Activated CD4-positive, alpha-beta memory T cell treated with anti-CD3 and anti-CD28 coated beads, Interleukin-2, amount 10 ng/mL, durations not matched to agents 7 days and 5 days (primary cell): ENCODE measurements around the gene FSIP1. TPM values are rescaled to one million over a fixed set of nuclear protein-coding genes. Genes with fewer than 3 reads are reported as not detected.

ENCODE experiments used
- CTCF ChIA-PET: fragments of 350-600 bp; sonication (Branson Sonifier 250); formaldehyde crosslinking; loops from one replicate; lab custom pipeline; 2021; ENCODE audit warnings: antibody characterized with exemption, inconsistent platforms; lab: Charles Lee
- POLR2A ChIA-PET: fragments of 350-600 bp; sonication (Branson Sonifier 250); formaldehyde crosslinking; loops from one replicate; lab custom pipeline; 2021; ENCODE audit warnings: antibody characterized with exemption; lab: Charles Lee
- DNase-seq: peaks from one replicate; pipeline ENCODE4 v3.0.0-alpha.2; 2020
- H3K27ac Mint-ChIP-seq: one replicate; pipeline ENCODE4 v1.8.0; 2021; ENCODE audit warnings: mild to moderate bottlenecking, mixed read lengths
- H3K27me3 Mint-ChIP-seq: one replicate; pipeline ENCODE4 v1.8.0; 2021; ENCODE audit warnings: mixed read lengths
- H3K36me3 Mint-ChIP-seq: one replicate; pipeline ENCODE4 v1.8.0; 2021; ENCODE audit warnings: low read depth, mixed read lengths
- H3K4me1 Mint-ChIP-seq: one replicate; pipeline ENCODE4 v1.8.0; 2021; ENCODE audit warnings: mixed read lengths
- H3K4me3 Mint-ChIP-seq: one replicate; pipeline ENCODE4 v1.8.0; 2021; ENCODE audit warnings: mild to moderate bottlenecking, mixed read lengths
- H3K9me3 Mint-ChIP-seq: one replicate; pipeline ENCODE4 v1.8.0; 2021; ENCODE audit warnings: mixed read lengths
- total RNA-seq, 2 experiments: library from RNA; stranded (reverse); gene quantifications; one replicate each; pipeline ENCODE4 v1.2.3, GENCODE V29; 2021

The FSIP1 gene
- total RNA-seq, 2 experiments from 2014 or later: 0.58 to 0.88 TPM

DNA sequence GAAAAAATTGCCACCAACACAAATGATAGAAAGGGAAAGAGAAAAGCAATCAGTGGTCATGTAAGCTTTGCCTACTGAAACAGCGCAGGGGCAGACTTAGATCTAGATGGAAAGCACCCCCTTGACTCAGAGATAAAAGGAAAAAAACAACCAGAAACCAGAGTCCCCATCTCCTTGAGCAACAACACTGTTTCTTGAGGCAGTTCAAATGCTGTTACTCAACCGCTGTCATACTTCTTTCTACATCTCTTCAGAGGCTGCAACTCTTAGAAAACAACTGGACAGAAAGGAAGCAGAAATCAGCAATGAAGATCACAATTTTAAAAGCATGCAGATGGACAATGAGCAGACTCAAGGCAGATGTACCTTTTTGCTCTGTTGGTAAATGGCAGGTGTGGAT, 36.5 kb downstream of the FSIP1 start:
- Mint-ChIP-seq H3K27ac (no peak overlapping the region), H3K9me3 (no peaks in the 10 kb centered on the region), H3K36me3 (no peaks in the 10 kb centered on the region), H3K4me1 (no peaks in the 10 kb centered on the region), H3K27me3 (peaks cover 31% of the 10 kb centered on the region), H3K4me3 (no peak overlapping the region)
- ChIA-PET CTCF (interaction anchor here (1.0 kb wide), 1 partner anchor 83 kb away, joined by 3 read pairs; no protein-coding TSS in a partner anchor), POLR2A (no interaction called here)
- no peak for DNase-seq

DNA sequence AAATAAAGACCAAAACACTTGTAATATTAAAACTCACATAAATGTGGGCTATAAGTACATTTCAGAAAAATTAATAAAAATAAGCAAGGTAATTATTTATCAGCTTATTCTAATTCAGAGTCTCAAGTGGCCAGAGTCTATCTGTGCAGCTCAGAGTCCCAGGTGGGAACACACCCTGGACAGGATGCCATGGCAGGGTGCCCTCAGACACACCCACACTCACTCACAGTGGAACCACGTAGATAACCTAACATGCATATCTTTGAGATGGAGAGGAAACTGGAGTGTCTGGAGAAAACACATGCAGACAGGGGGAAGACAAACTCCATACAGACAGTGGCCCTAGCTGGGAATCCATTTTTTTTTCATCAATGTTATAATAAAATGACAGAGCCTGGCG, 37.2 kb downstream of the FSIP1 start:
- Mint-ChIP-seq H3K27ac (no peak overlapping the region), H3K36me3 (no peaks in the 10 kb centered on the region), H3K9me3 (no peaks in the 10 kb centered on the region), H3K4me3 (no peak overlapping the region), H3K4me1 (no peaks in the 10 kb centered on the region), H3K27me3 (peaks cover 27% of the 10 kb centered on the region)
- POLR2A ChIA-PET: no interaction called here
- CTCF ChIA-PET: interaction anchor here (1.0 kb wide), 1 partner anchor 82 kb away, joined by 3 read pairs; no protein-coding TSS in a partner anchor
- no peak for DNase-seq

DNA sequence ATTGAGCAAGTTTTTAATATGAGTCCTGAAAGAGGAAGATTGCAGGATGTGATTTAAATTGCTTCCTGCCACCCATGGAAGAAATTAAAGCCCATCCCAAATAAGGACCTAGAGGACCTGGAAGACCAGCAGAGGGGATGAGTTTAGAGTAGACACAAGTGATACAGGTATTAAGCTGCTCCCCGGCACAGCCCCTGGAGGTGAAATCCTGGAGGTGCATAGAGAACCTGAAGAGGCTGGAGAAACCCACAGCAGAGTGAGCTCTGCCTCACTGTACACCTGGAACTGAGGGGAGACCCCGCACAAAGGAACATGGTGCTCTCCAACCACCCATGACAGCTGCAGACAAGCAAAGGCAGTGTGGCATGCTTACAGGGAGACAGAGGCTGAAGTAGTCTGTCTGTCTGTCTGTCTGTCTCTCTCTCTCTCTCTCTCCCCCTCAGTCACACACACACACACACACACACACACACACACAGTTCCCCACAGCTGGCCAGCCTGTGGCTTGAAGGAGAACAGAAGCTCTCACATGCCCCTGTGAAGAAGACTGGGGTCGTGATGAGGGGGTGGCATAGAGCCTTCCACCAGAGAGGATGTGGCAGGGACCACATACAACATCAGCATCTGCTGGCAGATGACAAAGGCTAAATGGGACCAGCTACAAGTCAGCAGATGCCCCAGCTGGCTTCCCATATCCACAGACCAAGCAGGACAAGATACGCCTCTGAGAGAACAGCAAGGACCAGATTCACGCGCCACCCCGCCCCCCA, 38.1 kb downstream of the FSIP1 start:
- H3K4me3 Mint-ChIP-seq: no peak overlapping the region
- H3K36me3 Mint-ChIP-seq: no peaks in the 10 kb centered on the region
- H3K27me3 Mint-ChIP-seq: peaks cover 22% of the 10 kb centered on the region
- DNase-seq: no peak
- ChIA-PET POLR2A (no interaction called here), CTCF (no interaction called here)
- no peaks in the 10 kb centered on the region for H3K9me3 Mint-ChIP-seq
- no peak overlapping the region for H3K27ac Mint-ChIP-seq
- no peaks in the 10 kb centered on the region for H3K4me1 Mint-ChIP-seq

DNA sequence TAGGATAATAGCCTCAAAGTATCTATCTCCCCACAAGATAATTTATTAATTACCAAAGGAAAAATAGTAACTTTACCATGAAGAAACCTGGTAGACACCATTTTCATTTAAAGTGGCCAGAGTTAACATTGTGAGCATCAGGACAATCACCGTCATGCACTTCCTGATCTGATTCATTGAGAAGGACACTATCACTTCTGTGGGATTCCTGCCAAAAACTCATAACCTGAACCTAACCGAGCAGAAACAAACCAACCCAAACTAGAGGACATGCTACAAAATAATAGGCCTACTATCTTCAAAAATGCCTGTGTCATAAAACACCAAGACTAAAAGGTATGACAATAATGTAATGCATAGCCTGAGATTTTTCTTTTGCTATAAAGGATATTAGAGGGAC, 39.0 kb downstream of the FSIP1 start:
- ChIA-PET CTCF (no interaction called here), POLR2A (no interaction called here)
- H3K36me3 Mint-ChIP-seq: no peaks in the 10 kb centered on the region
- no peak for DNase-seq
- no peak overlapping the region for H3K27ac Mint-ChIP-seq
- no peaks in the 10 kb centered on the region for H3K4me1 Mint-ChIP-seq
- peaks cover 16% of the 10 kb centered on the region for H3K27me3 Mint-ChIP-seq
- H3K4me3 Mint-ChIP-seq: no peak overlapping the region
- H3K9me3 Mint-ChIP-seq: no peaks in the 10 kb centered on the region

DNA sequence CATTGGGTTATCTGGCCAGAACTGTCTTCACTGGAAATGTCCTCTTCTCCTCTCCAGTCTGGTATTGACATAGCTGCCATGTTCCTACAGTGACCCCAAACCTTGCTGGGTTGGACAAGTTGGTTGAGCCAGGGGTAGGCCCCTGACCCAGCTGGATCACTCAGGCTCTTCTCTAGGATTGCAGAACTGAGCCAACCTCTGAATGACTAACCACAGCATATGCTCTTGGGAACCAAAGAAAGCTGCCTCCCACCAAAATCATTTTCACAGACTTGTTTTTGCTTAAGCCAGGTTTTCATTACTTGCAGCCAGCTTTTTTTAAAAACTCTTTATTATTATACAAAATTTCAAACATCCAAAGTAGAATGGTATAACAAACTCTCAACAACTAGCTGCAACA, 41.4 kb downstream of the FSIP1 start:
- H3K27me3 Mint-ChIP-seq: peaks cover 11% of the 10 kb centered on the region
- POLR2A ChIA-PET: interaction anchor here (0.6 kb wide), 1 partner anchor 10 kb away, joined by 3 read pairs; no protein-coding TSS in a partner anchor

DNA sequence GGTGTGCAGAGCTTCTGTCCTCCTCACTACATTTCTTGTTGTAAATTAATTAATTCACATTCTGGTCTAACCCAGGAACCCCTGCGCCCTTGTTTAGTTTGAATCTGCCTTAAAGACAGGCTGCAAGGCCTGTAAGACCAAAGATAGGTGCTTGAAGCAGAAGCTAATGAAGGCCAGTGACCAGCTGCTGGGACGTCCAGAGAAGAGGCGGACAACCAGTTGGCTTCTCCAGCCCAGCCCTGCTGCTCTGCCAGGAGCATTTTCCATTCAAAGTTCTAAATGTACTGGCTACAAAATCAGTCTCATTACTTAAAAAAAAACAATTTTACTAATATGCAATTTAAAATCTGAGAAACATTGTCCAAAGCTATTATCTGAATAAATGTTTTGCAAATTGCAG, 43.6 kb downstream of the FSIP1 start:
- Mint-ChIP-seq H3K36me3 (no peaks in the 10 kb centered on the region), H3K9me3 (no peaks in the 10 kb centered on the region), H3K4me1 (no peaks in the 10 kb centered on the region), H3K27me3 (peaks cover 8% of the 10 kb centered on the region), H3K4me3 (no peak overlapping the region), H3K27ac (no peak overlapping the region)
- CTCF ChIA-PET: interaction anchor here (2.9 kb wide), 1 partner anchor 18 kb away, joined by 16 read pairs; no protein-coding TSS in a partner anchor
- no peak for DNase-seq
- POLR2A ChIA-PET: no interaction called here

More for the DNA sequence above, 41.4 kb downstream of the FSIP1 start:
- no peak for DNase-seq
- Mint-ChIP-seq H3K9me3 (no peaks in the 10 kb centered on the region), H3K36me3 (no peaks in the 10 kb centered on the region), H3K27ac (no peak overlapping the region), H3K4me1 (no peaks in the 10 kb centered on the region), H3K4me3 (no peak overlapping the region)
- CTCF ChIA-PET: interaction anchor here (0.7 to 2.9 kb wide), 2 partner anchors 13 to 16 kb away, joined by 3 to 16 read pairs; no protein-coding TSS in a partner anchor

DNA sequence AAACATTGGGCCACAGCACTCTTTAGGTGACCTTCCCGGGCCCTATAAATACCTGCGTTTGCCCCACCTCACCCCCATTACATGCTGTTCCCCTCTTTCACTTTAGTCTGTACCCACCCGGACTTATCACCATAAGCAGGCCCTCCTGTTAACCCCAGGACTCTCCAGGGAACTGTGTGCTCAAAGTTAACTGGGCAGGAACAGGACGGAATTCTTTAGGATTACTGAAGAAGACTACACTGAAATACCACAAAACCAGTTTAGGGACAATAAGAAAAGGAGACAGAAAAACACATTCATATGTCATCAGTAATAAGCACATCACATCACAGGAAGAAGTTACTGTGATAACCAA, 45.5 kb downstream of the FSIP1 start:
- no peak overlapping the region for H3K4me3 Mint-ChIP-seq
- H3K27me3 Mint-ChIP-seq: peaks cover 7% of the 10 kb centered on the region
- ChIA-PET POLR2A (no interaction called here), CTCF (no interaction called here)
- no peaks in the 10 kb centered on the region for H3K9me3 Mint-ChIP-seq
- no peaks in the 10 kb centered on the region for H3K4me1 Mint-ChIP-seq
- H3K36me3 Mint-ChIP-seq: no peaks in the 10 kb centered on the region
- H3K27ac Mint-ChIP-seq: no peak overlapping the region
- no peak for DNase-seq

DNA sequence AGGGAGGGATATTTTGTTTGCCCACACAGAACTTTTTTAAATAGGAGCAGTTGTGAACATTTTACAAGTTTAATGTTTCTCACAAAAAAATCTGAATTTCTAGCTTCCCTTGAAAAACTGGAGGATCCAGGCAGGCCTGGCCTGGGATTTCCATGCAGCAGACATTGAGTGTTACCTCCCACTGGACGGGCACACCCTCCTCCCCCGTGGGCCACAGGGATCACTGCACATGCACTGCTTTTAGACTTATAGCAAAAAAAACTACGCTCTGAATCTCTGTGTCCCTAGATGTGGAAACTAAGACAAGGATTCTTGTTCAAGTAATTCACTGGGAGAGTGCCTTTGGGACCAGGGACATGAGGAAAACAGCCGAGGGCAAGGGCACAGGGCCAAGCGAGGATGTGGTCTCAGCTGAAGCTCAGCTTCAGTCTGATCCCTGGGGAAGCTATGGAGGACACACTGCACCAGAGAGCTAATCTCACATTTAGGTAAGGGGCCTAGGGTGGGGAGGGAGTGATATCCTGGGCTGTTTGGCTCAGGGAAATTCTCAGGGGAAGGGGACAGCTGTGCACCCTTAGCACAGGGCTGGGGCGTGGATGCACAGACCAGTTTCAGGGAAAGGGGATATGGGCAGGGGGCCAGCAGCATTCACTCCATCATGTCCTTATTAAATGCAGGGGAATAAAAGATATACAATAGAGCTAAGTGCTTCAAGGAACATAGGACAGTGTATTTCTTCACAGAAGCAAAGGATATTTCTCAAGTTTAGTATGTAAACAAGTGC, 46.0 kb downstream of the FSIP1 start:
- no peak overlapping the region for H3K4me3 Mint-ChIP-seq
- H3K36me3 Mint-ChIP-seq: no peaks in the 10 kb centered on the region
- no peaks in the 10 kb centered on the region for H3K4me1 Mint-ChIP-seq
- no peak overlapping the region for H3K27ac Mint-ChIP-seq
- H3K9me3 Mint-ChIP-seq: no peaks in the 10 kb centered on the region
- no peak for DNase-seq
- ChIA-PET CTCF (interaction anchor here (1.3 to 1.5 kb wide), 3 partner anchors 20 to 156 kb away, joined by 4 to 7 read pairs (median 6); no protein-coding TSS in a partner anchor), POLR2A (no interaction called here)
- H3K27me3 Mint-ChIP-seq: peaks cover 6% of the 10 kb centered on the region

DNA sequence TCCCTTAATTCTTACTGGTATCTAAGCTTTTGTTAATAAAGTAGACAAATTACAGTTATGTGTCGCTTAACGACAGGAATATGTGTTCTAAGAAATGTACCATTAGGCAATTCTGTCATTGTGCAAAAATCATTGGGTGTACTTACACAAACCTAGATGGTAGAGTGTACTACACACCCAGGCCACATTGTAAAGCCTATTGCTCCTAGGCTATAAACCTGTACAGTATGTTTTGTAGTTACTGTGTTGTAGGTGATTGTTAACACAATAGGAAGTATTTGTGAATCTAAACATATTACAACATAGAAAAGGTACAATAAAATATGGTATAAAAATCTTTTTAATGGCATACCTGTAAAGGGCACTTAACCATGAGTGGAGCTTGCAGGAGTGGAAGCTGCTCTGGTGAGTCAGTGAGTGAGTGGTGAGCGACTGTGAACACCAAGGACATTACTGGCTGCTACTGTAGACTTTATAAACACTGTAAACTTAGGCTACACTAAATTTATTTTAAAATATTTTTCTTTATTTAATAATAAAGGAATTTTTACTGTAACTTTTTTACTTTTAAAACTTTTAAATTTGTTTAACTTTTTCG, 47.4 kb downstream of the FSIP1 start:
- ChIA-PET POLR2A (interaction anchor here (0.7 kb wide), 1 partner anchor 130 kb away, joined by 3 read pairs; no protein-coding TSS in a partner anchor), CTCF (interaction anchor here (0.8 to 1.5 kb wide), 4 partner anchors 21 to 155 kb away, joined by 3 to 7 read pairs (median 5); no protein-coding TSS in a partner anchor)
- no peak overlapping the region for H3K4me3 Mint-ChIP-seq

DNA sequence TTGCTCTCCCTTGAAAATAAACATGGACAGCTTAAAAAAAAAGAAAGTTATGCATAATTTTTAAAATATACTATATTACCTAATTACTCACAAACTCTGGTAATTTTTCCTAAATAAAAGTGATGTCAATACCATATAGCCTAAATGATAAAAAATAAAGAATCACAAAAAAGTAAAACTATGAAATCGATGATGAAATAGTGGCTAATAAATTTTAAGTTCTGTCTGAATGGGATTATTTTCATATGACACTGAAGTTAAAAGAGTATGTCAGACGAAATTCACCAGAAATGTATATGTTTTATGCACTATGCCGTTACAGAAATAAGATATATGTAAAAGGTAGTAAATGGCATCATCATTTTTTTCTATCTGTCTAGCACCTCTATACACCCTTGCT, 51.4 kb downstream of the FSIP1 start:
- H3K27ac Mint-ChIP-seq: no peak overlapping the region
- no peaks in the 10 kb centered on the region for H3K36me3 Mint-ChIP-seq
- DNase-seq: no peak
- H3K27me3 Mint-ChIP-seq: peaks cover 4% of the 10 kb centered on the region
- no peak overlapping the region for H3K4me3 Mint-ChIP-seq
- no peaks in the 10 kb centered on the region for H3K4me1 Mint-ChIP-seq
- ChIA-PET POLR2A (no interaction called here), CTCF (no interaction called here)
- H3K9me3 Mint-ChIP-seq: no peaks in the 10 kb centered on the region

More for the DNA sequence above, 47.4 kb downstream of the FSIP1 start:
- no peak for DNase-seq
- Mint-ChIP-seq H3K27ac (no peak overlapping the region), H3K36me3 (no peaks in the 10 kb centered on the region), H3K27me3 (peaks cover 4% of the 10 kb centered on the region), H3K4me1 (no peaks in the 10 kb centered on the region), H3K9me3 (no peaks in the 10 kb centered on the region)

DNA sequence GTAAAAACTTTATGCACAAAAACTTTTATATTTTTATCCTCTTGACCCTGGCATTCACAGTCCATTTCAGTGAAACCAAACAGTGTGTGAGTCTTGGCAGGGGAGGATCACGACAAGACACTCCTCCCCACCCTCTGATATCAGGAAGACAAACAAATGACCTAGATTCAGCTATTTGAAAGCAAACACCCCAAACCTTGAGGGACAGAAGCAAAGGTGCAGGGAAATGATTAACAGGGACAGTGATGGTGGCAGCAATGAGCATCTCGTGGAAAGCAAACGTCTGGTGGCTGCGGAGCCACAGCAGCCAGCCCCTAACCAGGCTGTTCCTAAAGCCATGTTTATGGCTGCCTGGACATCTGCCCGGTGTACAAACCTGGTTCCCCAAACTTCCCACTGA, 52.1 kb downstream of the FSIP1 start:
- no peak overlapping the region for H3K4me3 Mint-ChIP-seq
- ChIA-PET CTCF (no interaction called here), POLR2A (no interaction called here)
- no peak for DNase-seq
- H3K27ac Mint-ChIP-seq: no peak overlapping the region
- no peaks in the 10 kb centered on the region for H3K4me1 Mint-ChIP-seq
- H3K9me3 Mint-ChIP-seq: no peaks in the 10 kb centered on the region
- H3K36me3 Mint-ChIP-seq: no peaks in the 10 kb centered on the region
- H3K27me3 Mint-ChIP-seq: peaks cover 4% of the 10 kb centered on the region

DNA sequence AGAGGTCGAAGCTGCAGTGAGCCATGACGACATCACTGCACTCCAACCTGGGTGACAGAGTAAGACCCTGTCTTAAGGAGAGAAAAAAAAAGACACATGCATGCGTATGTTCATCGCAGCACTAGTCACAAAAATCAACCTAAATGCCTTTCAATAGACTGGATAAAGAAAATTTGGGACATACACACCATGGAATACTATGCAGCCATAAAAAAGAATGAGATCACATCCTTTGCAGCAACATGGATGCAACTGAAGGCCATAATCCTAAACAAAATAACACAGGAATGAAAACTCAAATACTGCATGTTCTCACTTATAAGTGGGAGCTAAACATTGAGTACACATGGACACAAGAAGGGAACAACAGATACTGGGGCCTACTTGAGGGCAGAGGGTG, 53.1 kb downstream of the FSIP1 start:
- Mint-ChIP-seq H3K4me3 (no peak overlapping the region), H3K4me1 (no peaks in the 10 kb centered on the region)
- POLR2A ChIA-PET: no interaction called here

DNA sequence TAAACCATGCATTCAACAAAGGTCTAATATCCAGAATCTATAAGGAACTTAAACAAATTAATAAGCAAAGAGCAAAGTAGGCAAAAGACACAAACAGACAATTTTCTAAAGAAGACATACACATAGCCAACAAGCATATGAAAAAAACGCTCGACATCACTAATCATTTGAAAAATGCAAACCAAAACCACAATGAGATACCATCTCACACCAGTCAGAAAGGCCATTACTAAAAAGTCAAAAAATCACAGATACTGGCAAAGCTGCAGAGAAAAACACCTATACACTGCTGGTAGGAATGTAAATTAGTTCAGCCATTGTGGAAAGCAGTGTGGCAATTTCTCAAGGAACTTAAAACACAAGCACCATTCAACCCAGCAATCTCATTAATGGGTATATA, 53.8 kb downstream of the FSIP1 start:
- ChIA-PET CTCF (no interaction called here), POLR2A (no interaction called here)
- Mint-ChIP-seq H3K4me3 (no peak overlapping the region), H3K4me1 (no peaks in the 10 kb centered on the region), H3K36me3 (no peaks in the 10 kb centered on the region), H3K27me3 (peaks cover 4% of the 10 kb centered on the region), H3K27ac (no peak overlapping the region), H3K9me3 (no peaks in the 10 kb centered on the region)
- DNase-seq: no peak

More for the DNA sequence above, 53.1 kb downstream of the FSIP1 start:
- CTCF ChIA-PET: no interaction called here
- no peak overlapping the region for H3K27ac Mint-ChIP-seq
- no peak for DNase-seq
- no peaks in the 10 kb centered on the region for H3K9me3 Mint-ChIP-seq
- no peaks in the 10 kb centered on the region for H3K36me3 Mint-ChIP-seq
- peaks cover 4% of the 10 kb centered on the region for H3K27me3 Mint-ChIP-seq
